H1 (cell line): Measurements from ENCODE around the gene OSCP1. TPM values are rescaled to one million over a fixed set of nuclear protein-coding genes. Genes with fewer than 3 reads are reported as not detected.

Experiments used
- CBX8 ChIP-seq: fragments of 300-800, 300-1000 bp; sonication (generic); IDR thresholded peaks from 2 replicates; pipeline ENCODE4 v1.7.1; 2016; ENCODE audit warnings: low read depth, low read length, borderline replicate concordance
- GABPA ChIP-seq: IDR thresholded peaks from 2 replicates; pipeline ENCODE4 v1.6.1; 2011; ENCODE audit warnings: mild to moderate bottlenecking, low read length, moderate library complexity, borderline replicate concordance; ENCODE audit not compliant: insufficient read depth
- polyA plus RNA-seq, 7 experiments: library from polyadenylated mRNA; depleted of rRNA in 3 of 7; stranded (reverse) in 5 of 7; unstranded in 2 of 7; fragments of >200 nt in 5 of 7; fragments of 200-250 nt in 2 of 7; gene quantifications; 1 replicate in 5 of 7; 2 replicates in 1 of 7; 4 replicates in 1 of 7; pipeline versions ENCODE4 v1.2.1 to v1.2.3, GENCODE V29; 2011 to 2013; ENCODE audit warnings: missing spikeins in 2 of 7, mixed read lengths in 2 of 7
- small RNA-seq: library from polyadenylated mRNA; stranded (forward); fragments of <200 nt; extraction: miRNeasy Mini kit (QIAGEN cat#:217004); gene quantifications from one replicate; pipeline ENCODE3, GENCODE V24; 2013; ENCODE audit not compliant: insufficient read depth
- total RNA-seq: library from RNA; stranded (reverse); fragmentation: NEBNext Ultra II Directional; extraction: Animal tissue kit (Norgen Biotek cat#: 25700); gene quantifications from 2 replicates; pipeline ENCODE4 v1.2.1, GENCODE V29; 2021

The OSCP1 gene
- total and polyA plus RNA-seq, 2 of the 8 experiments (the other 6 are each of a cell fraction or from before 2014, with no cell fraction given), result 1.8 to 3.3 TPM

DNA sequence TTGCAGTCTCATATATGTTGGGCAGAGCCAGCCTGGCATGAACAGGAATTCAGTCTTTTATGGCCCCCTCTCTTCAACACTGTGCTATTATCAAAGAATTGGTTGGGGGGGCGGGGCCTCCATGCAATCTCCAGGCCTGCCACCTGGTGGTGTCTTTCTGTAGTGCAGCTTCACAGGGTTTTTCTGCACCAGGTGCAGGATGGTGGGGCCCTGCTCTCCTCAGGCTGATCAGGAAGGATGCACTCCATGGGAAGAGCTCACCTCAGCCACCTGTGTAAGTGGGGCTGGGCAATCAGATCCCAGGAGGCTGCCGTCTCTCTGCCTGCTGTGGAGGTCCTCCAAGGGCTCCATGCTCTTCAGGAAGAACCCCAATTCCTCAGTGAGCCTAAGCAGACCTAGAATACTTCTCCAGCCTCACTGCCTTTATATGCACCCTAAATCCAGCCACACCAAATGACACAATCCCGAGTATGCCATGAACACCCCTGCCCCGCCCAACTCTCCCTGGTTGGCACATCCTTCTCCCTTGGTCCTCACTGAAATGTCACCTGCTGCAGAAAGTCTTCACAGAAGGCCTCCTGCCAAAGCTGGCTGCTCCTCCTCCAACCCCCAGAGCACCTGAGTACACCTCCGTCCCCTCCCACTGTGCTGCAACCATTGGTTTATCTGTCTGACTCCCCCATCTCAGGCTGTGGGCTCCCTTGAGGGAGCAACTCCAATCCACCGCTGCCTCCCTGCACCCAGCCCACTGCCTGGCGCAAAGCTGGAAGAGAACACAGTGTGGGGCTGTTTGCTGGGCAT lies 81.0 kb downstream of the OSCP1 start (continued):
- TF ChIP-seq CBX8 (no peak), GABPA (no peak)

Small RNA genes within 50 kb of the gene (small RNA-seq; reads per million reads assigned to genes)
- gene RNU4-27P, result not detected
- gene SNORA63C, result not detected

Other genes with a start within 250 kb of the OSCP1 start
- gene THRAP3, start 226.0 kb downstream of the OSCP1 start, total RNA-seq, result 183 TPM in 2 replicates
- 36.0 and 40.2 TPM in 2 replicates for gene THRAP3, start 226.0 kb downstream of the OSCP1 start, polyA plus RNA-seq (2011; rRNA removed)
- gene SH3D21, start 144.1 kb downstream of the OSCP1 start, total RNA-seq, result 8.6 and 9.8 TPM in 2 replicates
- gene SH3D21, start 144.1 kb downstream of the OSCP1 start, polyA plus RNA-seq (2011; rRNA removed), result 3.4 and 5.1 TPM in 2 replicates
- gene EVA1B, start 126.8 kb downstream of the OSCP1 start, total RNA-seq, result 10.0 and 10.3 TPM in 2 replicates
- gene EVA1B, start 126.8 kb downstream of the OSCP1 start, polyA plus RNA-seq (2011; rRNA removed), result 19.9 and 23.8 TPM in 2 replicates
- gene STK40, start 64.5 kb downstream of the OSCP1 start, total RNA-seq, result 25.3 and 28.6 TPM in 2 replicates
- 13.6 and 18.4 TPM in 2 replicates for gene STK40, start 64.5 kb downstream of the OSCP1 start, polyA plus RNA-seq (2011; rRNA removed)
- 59.1 and 59.5 TPM in 2 replicates for gene LSM10, start 52.5 kb downstream of the OSCP1 start, total RNA-seq
- 127 and 140 TPM in 2 replicates for gene LSM10, start 52.5 kb downstream of the OSCP1 start, polyA plus RNA-seq (2011; rRNA removed)
- 129 and 130 TPM in 2 replicates for gene MRPS15, start 13.9 kb upstream of the OSCP1 start, total RNA-seq
- gene MRPS15, start 13.9 kb upstream of the OSCP1 start, polyA plus RNA-seq (2011; rRNA removed), result 53.0 and 53.6 TPM in 2 replicates
- gene CSF3R, start 32.5 kb upstream of the OSCP1 start, total RNA-seq, result not detected in 2 replicates
- not detected in 2 replicates for gene CSF3R, start 32.5 kb upstream of the OSCP1 start, polyA plus RNA-seq (2011; rRNA removed)